Activated T-helper 1 cell treated with Interleukin-2 at 50 U/mL for 16 hours (primary cell): ENCODE measurements around the gene GBA2.
A peak's percentile ranks its signal among the peaks of the same experiment; 100 is the strongest.

ENCODE experiments used
- DNase-seq: peaks from one replicate; pipeline ENCODE4 v3.0.0-alpha.2; 2020; ENCODE audit warnings: low read depth

GBA2 gene

GRCh38 chr9:35738186-35738585 lies 10.8 kb downstream of the GBA2 start:
- DNase-seq, result no peak

- DNase-seq, result no peak
These were observed 11.9 kb downstream of the GBA2 start for GRCh38 chr9:35737143-35737542.

- DNase-seq, result peak; percentile 33
These were observed 12.8 kb downstream of the GBA2 start for GRCh38 chr9:35736201-35736633.

GRCh38 chr9:35734096-35734495 lies 14.9 kb downstream of the GBA2 start:
- no peak for DNase-seq

- DNase-seq, result no peak
These were observed 16.1 kb downstream of the GBA2 start for GRCh38 chr9:35732800-35733541.

- DNase-seq, result peak; percentile 97
These were observed 16.7 kb downstream of the GBA2 start, which contains the start of the genes CREB3 and TLN1 for GRCh38 chr9:35732185-35732799. Gene CREB3, plus strand, starts transcription at chr9:35732666. Its CDS starts 107 bp downstream, at chr9:35732773. Gene TLN1, minus strand, starts transcription at chr9:35732195. Its CDS starts 6,501 bp downstream, at chr9:35725694.

GRCh38 chr9:35731415-35732184 lies 17.4 kb downstream of the GBA2 start:
- no peak for DNase-seq

GRCh38 chr9:35730486-35730854 lies 18.6 kb downstream of the GBA2 start:
- DNase-seq, result no peak

- no peak for DNase-seq
These were observed 19.1 kb downstream of the GBA2 start for GRCh38 chr9:35729700-35730485.

- no peak for DNase-seq
These were observed 19.9 kb downstream of the GBA2 start for GRCh38 chr9:35729101-35729500.

GRCh38 chr9:35728041-35728971 lies 20.7 kb downstream of the GBA2 start:
- peak; percentile 10 for DNase-seq

- no peak for DNase-seq
These were observed 21.4 kb downstream of the GBA2 start for GRCh38 chr9:35727676-35728040.

- DNase-seq, result no peak
These were observed 22.1 kb downstream of the GBA2 start for GRCh38 chr9:35726931-35727330.

GRCh38 chr9:35725362-35725761 lies 23.7 kb downstream of the GBA2 start:
- DNase-seq, result no peak

GRCh38 chr9:35723908-35724307 lies 25.1 kb downstream of the GBA2 start:
- DNase-seq, result no peak

GRCh38 chr9:35723426-35723825 lies 25.6 kb downstream of the GBA2 start:
- DNase-seq, result no peak

- no peak for DNase-seq
These were observed 29.5 kb downstream of the GBA2 start for GRCh38 chr9:35719546-35719945.

- DNase-seq, result no peak
These were observed 30.1 kb downstream of the GBA2 start for GRCh38 chr9:35718721-35719511.

- DNase-seq, result no peak
These were observed 31.7 kb downstream of the GBA2 start for GRCh38 chr9:35717132-35717870.
